GM21447 (cell line): ENCODE results near the gene PRPF4.
"Not testable (repeated sequence)": the region's sequence is repeated elsewhere in the genome, so short reads cannot be mapped to it uniquely, and the experiment has no call there.

ENCODE experiments used
- ATAC-seq: cut with Tn5 transposase; IDR thresholded peaks from one replicate; pipeline ENCODE4 v1.9.1; 2021; ENCODE audit not compliant: unreplicated experiment

Gene PRPF4

DNA sequence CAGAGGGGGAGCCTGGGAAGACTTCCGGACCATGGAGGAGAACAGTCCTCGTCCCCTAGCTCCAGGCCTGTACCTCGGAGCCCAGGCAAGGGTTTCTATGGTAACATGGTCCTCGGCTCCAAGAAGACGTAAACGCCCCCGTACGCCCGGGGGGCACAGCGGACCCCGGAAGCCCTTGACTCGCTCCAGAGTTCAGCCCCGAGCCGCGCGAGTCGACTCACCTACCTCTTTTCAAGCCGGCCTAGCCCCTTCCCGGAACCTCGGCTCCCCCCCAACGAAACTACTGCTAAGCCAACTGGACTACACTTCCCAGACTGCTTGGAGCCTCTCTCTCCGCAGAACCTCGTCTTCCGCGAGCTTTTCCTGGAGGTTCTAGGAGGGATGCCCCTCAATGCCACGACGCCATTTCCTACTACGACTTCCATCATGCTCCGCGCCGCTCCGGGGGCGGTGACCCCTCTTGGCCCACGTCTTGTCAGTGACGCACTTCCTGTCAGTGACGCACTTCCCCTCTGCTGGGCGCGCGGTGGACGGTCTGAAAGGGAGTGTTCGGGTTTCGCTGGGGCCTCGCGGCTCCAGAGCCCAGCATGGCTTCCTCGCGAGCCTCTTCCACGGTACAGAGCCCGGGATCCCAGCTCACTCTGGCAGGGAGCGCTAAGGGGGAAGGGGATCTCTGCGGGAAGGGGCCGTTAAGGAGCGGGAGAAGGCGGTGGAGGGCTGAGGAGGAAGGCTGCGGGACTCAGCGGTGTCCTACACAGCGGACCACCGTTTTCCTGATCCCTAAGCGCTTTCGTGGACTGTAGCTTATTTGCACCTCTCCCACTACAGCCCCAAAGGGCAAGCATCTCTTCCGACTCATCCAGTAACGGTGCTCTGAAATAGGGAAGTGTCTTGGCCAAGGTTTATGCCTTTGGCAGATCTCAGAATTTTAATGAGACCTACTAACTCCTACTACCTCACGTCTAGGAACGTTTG, at the start of gene PRPF4, which contains the start of gene CDC26:
Gene PRPF4, plus strand, starts transcription at position 502 of the 975 bp plus-strand sequence. Its CDS starts 86 bp downstream, at position 588.
Gene CDC26, minus strand, starts transcription at position 416 of the 975 bp plus-strand sequence. CDS start 3,065 bp downstream, outside the sequence.
- ATAC-seq: peak; percentile 98

DNA sequence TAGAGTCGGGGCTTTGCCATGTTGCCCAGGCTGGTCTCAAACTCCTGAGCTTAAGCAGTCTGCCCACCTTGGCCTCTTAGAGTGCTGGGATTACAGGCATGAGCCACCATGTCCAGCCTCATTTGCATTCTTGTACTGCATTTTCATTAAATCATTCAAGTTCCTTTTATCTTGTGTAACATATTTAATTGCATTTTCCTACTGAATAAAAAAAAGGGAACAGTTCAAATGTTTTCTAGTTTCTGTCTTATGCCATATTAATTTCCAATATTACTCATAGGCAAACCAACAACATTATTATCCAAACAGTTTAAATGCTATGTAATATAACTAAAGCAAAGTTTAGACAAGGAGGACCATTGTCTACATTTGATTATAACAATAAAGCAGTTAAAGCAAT, 48.0 kb upstream of the PRPF4 start:
- no peak for ATAC-seq

- no peak for ATAC-seq
Observed at GRCh38 chr9:113228130-113228665, 47.3 kb upstream of the PRPF4 start.

DNA sequence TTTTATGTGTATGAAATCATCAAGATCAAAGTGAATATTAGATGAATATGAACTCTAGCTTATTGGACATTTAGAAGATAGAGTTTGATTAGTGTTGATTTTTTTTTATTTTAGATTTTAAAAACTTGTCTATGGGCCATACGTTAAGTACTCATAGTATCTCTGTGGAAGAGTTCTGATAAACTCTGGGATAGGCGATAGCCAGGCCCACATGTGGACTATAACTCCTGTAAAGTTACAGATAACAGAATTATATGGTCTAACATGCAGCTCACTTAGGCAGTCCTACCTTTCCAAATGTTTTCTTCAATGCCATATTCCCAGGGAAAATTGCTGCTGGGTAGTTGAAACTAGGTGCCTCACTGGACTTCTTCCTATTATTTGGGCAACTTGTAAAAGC, 43.8 kb upstream of the PRPF4 start:
- no peak for ATAC-seq

DNA sequence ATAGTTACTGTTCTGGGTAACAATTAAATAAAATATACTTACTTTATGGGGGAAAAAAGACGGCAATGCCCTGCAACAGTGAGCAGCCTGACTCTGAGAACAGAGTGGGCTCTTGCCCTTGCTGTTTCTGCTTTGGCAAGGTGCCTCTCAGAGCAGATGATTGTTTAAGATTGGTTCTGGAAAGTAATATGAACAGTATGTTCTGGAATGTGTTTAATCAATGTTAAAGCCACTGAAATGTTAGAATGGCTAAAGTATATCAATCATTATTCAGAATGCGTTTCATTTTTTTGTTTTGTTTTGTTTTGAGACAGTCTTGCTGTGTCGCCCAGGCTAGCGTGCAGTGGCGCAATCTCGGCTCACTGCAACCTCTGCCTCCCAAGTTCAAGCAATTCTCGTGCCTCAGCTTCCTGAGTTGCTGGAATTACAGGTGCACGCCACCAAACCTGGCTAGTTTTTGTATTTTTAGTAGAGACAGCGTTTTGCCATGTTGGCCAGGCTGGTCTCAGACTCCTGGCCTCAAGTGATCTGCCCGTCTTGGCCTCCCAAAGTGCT, 39.7 kb upstream of the PRPF4 start:
- ATAC-seq: not testable (repeated sequence)

- no peak for ATAC-seq
Observed at GRCh38 chr9:113237026-113237425, 38.4 kb upstream of the PRPF4 start.

DNA sequence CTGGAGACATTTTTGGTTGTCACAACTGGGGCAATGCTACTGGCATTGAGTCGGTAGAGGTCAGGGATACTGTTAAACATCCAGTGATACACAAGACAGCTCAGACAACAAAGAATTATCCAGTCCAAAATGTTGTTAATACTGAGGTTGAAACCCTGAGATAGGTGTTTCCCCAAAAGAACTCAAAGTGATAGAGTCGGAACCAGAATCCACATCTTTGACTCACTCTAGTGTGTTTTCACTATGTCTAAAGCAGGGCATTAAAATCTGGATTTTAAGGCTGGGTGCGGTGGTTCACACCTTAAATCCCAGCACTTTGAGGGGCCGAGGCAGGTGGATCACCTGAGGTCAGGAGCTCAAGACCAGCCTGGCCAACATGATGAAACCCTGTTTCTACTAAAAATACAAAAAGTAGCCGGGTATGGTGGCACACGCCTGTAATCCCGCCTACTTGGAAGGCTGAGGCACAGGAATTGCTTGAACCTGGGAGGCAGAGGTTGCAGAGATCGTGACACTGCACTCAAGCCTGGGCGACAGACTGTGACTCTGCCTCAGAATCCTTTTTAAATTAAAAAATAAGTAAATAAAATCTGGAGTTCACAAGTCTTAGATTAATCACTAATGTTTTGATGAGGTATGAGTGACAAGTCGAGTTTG, 37.1 kb upstream of the PRPF4 start:
- ATAC-seq: no peak

GRCh38 chr9:113238859-113239232, 36.6 kb upstream of the PRPF4 start:
- ATAC-seq: no peak

- no peak for ATAC-seq
Observed at GRCh38 chr9:113241161-113241560, 34.3 kb upstream of the PRPF4 start.

DNA sequence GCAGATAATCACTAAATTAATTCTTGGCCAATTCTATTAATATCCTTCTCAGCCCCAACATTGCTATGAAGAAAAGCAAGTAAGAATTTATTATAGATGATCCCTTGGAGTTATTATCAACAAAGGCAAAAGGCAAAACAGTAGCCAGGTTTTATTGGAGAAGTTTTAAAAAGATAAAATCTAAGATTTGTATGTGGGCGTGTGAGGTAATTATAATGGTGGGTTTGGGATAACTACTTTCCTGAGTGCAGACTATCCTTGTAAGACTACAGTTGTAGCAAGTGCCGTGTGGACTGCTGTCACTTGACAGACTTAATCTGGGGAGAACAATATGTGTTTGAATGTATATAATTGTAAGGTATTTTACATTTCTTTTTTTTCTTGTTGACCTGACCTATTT, 30.9 kb upstream of the PRPF4 start:
- ATAC-seq: no peak

- no peak for ATAC-seq
Observed at GRCh38 chr9:113245894-113246293, 29.6 kb upstream of the PRPF4 start.

DNA sequence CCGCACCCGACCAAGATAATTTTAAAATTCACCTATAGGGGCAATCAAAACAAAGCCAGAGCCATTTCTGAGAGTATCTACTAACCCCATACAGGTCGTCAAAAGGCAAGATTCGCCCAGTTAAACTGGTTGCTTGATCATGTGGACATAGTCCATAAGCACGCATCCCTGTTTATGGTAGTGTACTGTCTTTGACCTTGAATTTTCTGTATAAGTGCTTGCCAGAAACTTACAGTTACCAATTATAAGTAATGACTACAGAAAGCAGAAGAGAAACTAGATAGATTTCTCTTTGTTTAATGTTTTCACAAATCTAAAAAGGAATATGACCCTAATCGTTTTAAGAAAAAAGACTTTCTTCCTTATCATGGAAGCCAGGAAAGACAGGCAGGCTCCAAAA, 28.5 kb upstream of the PRPF4 start:
- ATAC-seq: no peak

- ATAC-seq: no peak
Observed at GRCh38 chr9:113247640-113248039, 27.8 kb upstream of the PRPF4 start.

DNA sequence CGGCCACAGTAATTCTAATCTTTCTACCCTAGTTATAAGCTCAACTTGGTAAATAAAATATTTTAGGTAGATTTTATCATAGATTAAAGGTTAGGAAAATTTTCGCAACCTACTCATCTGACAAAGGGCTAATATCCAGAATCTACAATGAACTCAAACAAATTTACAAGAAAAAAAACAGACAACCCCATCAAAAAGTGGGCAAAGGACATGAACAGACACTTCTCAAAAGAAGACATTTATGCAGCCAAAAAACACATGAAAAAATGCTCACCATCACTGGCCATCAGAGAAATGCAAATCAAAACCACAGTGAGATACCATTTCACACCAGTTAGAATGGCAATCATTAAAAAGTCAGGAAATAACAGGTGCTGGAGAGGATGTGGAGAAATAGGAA, 25.8 kb upstream of the PRPF4 start:
- not testable (repeated sequence) for ATAC-seq

GRCh38 chr9:113250807-113251206, 24.7 kb upstream of the PRPF4 start:
- no peak for ATAC-seq

- ATAC-seq: no peak
Observed at GRCh38 chr9:113254991-113255390, 20.5 kb upstream of the PRPF4 start.

DNA sequence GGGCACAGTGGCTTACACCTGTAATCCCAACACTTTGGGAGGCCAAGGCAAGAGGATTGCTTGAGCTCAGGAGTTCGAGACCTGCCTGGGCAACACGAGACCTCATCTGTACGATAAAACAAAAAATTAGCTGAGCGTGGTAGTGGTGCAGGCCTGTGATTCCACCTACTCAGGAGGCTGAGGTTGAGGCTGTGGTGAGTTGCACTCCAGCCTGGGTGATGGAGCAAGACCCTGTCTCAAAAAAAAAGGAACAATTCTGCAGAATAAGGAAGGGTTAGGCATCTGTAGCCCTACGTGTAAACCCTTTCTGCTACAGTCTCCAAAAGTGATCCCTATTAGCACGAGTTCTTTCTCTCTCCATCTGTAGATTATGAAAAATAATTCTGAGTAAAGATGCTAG, 20.0 kb upstream of the PRPF4 start:
- no peak for ATAC-seq

- ATAC-seq: no peak
Observed at GRCh38 chr9:113257863-113258262, 17.6 kb upstream of the PRPF4 start.

DNA sequence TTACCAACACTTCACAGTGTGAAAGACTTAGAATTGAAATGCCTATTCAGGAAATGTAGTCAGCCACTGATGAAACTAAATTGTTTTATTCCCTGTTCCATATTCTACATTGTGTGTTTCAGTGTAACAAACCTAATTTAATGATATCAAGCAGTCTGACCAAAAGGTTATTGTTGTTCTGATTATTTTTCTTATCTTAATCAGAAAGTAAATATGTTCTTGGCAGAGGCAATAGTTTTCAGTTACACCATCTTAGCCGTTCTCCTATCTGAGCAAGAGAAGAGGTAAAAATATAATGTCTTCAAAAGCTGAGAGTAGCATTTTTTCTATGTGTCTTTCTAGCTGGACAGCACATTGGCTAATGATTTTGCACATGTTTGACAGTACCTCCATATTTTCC, 17.2 kb upstream of the PRPF4 start:
- ATAC-seq: no peak

DNA sequence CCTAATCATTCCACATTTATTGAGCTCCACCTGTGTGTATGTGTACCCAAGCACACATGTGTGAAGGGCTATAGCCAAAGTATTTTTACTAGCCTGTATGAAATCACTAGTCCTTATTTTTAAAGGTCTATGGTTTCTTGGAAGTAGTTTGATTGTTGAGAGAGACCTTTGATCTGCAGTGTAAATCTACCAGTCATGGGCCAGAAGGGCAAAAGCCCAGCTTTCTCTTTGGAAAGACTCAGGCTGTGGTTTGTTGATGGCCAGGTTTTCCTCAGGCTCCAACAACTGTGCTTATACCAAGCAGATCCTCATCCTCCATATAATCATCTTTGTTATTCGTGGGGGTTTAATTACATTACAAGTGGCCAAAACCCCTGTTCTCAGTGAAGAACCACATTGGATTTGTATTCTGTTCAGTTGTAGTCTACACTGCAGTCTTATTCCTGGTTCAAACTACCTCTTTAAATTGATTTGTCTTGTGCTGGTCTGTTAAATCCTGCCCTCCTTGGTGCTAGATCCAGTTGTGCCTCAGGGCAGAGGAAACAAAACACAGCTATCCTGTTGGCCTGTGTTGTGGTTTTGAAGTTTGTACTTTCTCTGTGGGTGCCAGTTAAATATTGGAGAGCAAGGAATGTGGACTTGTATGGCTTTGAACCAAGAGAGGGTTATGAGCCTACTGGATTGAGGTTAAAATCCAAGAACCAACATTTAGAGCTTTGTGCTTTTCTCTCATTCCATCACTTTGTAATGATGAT, 13.4 kb upstream of the PRPF4 start:
- no peak for ATAC-seq

DNA sequence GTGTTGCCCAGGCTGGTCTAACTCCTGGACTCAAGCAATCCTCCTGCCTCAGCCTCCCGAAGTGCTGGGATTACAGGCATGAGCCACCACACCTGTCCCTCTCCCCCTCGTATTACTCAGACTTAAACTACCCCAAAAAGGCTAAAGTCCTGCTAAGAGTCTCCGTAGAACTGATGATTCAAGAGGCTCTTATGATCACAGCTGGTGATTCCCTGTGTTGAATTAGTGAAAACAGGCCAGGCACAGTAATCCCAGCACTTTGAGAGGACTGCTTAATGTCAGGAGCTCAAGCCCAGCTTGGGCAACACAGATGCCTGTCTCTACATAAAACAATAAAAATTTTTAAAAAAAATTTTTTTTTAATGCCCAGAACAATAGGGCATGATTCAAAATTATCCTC, 9.3 kb upstream of the PRPF4 start:
- no peak for ATAC-seq
